ENCODE measurements around the gene FOS.

FOS gene

GRCh38 chr14:75271514-75271913, 7.1 kb upstream of the FOS start:
- Mint-ChIP-seq H3K36me3 (ENCODE audit: low read depth) (no peaks in the 10 kb centered on the region), H3K4me3 (no peak overlapping the region), H3K27me3 (ENCODE audit: low read depth, poor library complexity) (peaks cover 24% of the 10 kb centered on the region), H3K27ac (no peak overlapping the region), H3K9me3 (no peaks in the 10 kb centered on the region), H3K4me1 (peaks cover 39% of the 10 kb centered on the region)
- TF ChIP-seq CTCF (IDR thresholded peaks at IDR 0.05) = no peak
- no peak for DNase-seq

GRCh38 chr14:75273272-75274049, 5.2 kb upstream of the FOS start:
- H3K4me3 Mint-ChIP-seq = no peak overlapping the region

GRCh38 chr14:75274050-75274898, 4.4 kb upstream of the FOS start:
- DNase-seq = no peak
- H3K27me3 Mint-ChIP-seq (ENCODE audit: low read depth, poor library complexity) = peaks cover 28% of the 10 kb centered on the region
- TF ChIP-seq CTCF (IDR thresholded peaks at IDR 0.05) = no peak
- no peaks in the 10 kb centered on the region for H3K9me3 Mint-ChIP-seq
- peaks cover 45% of the 10 kb centered on the region for H3K4me1 Mint-ChIP-seq
- H3K4me3 Mint-ChIP-seq = no peak overlapping the region
- H3K27ac Mint-ChIP-seq = no peak overlapping the region
- no peaks in the 10 kb centered on the region for H3K36me3 Mint-ChIP-seq (ENCODE audit: low read depth)

More at GRCh38 chr14:75273272-75274049, 5.2 kb upstream of the FOS start:
- Mint-ChIP-seq H3K27ac (no peak overlapping the region), H3K27me3 (ENCODE audit: low read depth, poor library complexity) (peaks cover 23% of the 10 kb centered on the region), H3K36me3 (ENCODE audit: low read depth) (no peaks in the 10 kb centered on the region), H3K4me1 (peaks cover 42% of the 10 kb centered on the region), H3K9me3 (no peaks in the 10 kb centered on the region)
- no peak for TF ChIP-seq CTCF (IDR thresholded peaks at IDR 0.05)
- no peak for DNase-seq

DNA sequence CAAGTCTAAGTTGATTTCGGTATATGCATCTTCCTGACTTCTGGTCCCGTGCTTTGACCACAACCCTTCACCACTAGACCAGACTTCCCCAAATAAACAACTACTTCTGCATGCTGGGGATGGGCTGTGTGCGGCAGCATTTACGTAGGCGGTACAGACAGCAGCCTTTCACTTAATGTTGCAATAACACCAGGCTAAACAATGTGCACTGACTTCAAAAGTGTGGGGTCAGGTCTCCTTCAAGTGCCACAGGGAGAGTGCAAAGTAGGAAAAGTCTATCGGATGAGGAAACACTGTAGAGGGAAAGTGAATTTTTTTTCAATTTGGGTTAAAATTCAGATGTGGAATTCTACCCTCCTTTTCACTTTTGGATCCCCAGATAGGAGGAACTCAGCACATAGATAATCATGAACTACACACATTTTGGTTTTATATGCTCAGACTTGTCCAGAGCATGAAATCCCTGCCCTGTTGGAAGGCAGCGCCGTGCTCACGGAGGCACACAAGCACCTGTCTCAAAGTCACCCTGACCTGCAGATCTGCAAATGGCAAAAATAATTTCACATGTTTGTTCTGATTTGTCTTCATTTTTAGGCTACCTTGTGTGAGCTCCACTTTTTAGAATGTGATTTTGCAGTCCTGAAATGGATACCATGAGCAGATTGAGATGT, 3.6 kb upstream of the FOS start:
- peaks cover 36% of the 10 kb centered on the region for H3K27me3 Mint-ChIP-seq (ENCODE audit: low read depth, poor library complexity)
- DNase-seq = no peak
- no peaks in the 10 kb centered on the region for H3K36me3 Mint-ChIP-seq (ENCODE audit: low read depth)
- no peak overlapping the region for H3K4me3 Mint-ChIP-seq
- no peaks in the 10 kb centered on the region for H3K9me3 Mint-ChIP-seq
- no peak for TF ChIP-seq CTCF (IDR thresholded peaks at IDR 0.05)
- H3K4me1 Mint-ChIP-seq = peaks cover 53% of the 10 kb centered on the region
- H3K27ac Mint-ChIP-seq = no peak overlapping the region

- TF ChIP-seq CTCF (IDR thresholded peaks at IDR 0.05) = no peak
- H3K4me1 Mint-ChIP-seq = peaks cover 58% of the 10 kb centered on the region
These were observed 3.0 kb upstream of the FOS start for GRCh38 chr14:75275598-75275997.

More at GRCh38 chr14:75275598-75275997, 3.0 kb upstream of the FOS start:
- Mint-ChIP-seq H3K27me3 (ENCODE audit: low read depth, poor library complexity) (peaks cover 41% of the 10 kb centered on the region), H3K4me3 (no peak overlapping the region), H3K9me3 (no peaks in the 10 kb centered on the region), H3K27ac (no peak overlapping the region), H3K36me3 (ENCODE audit: low read depth) (peaks cover 5% of the 10 kb centered on the region)
- DNase-seq = no peak
